Upper lobe of right lung (tissue), 1 donor: ENCODE measurements around the gene SH3GLB1. TPM values are rescaled to one million over a fixed set of nuclear protein-coding genes. Genes with fewer than 3 reads are reported as not detected.

Experiments used
- ATAC-seq: fragments of 200-7000 bp; cut with Tn5 transposase; one replicate; pipeline ENCODE4 v1.9.1; 2020; ENCODE audit warnings: mild to moderate bottlenecking, moderate library complexity
- DNase-seq: peaks from one replicate; pipeline ENCODE4 v3.0.0-alpha.2; 2020
- H3K27ac ChIP-seq: fragments of 200-600 bp; one replicate; pipeline ENCODE4 v1.8.0; 2022
- H3K27me3 ChIP-seq: fragments of 200-600 bp; one replicate; pipeline ENCODE4 v1.8.0; 2022; ENCODE audit warnings: mild to moderate bottlenecking
- H3K36me3 ChIP-seq: fragments of 200-600 bp; one replicate; pipeline ENCODE4 v1.8.0; 2022
- H3K4me1 ChIP-seq: fragments of 200-600 bp; one replicate; pipeline ENCODE4 v1.8.0; 2022
- H3K4me3 ChIP-seq: fragments of 200-600 bp; one replicate; pipeline ENCODE4 v1.8.0; 2022; ENCODE audit warnings: mild to moderate bottlenecking
- H3K9me3 ChIP-seq: fragments of 200-600 bp; one replicate; pipeline ENCODE4 v1.8.0; 2022
- intact Hi-C: fragments of 100-400 bp; cut with DNase I; formaldehyde crosslinking; loops from one replicate; pipeline ENCODE4 v1.11.0; 2022
- total RNA-seq: library from RNA; stranded (reverse); fragmentation: NEBNext Ultra II Directional; extraction: Animal tissue kit (Norgen Biotek cat#: 25700); gene quantifications from one replicate; pipeline ENCODE4 v1.2.1, GENCODE V29; 2021
- TF ChIP-seq, protein P1 (sequence below): fragments of 200-600 bp; IDR thresholded peaks from one replicate; pipeline ENCODE4 v1.8.0; 2022; ENCODE audit warnings: antibody characterized with exemption
- donor health status: DM: no; HTN: yes; CAD: no; lungs with severe emphysema.

SH3GLB1 gene
- total RNA-seq, 1 donor from 2014 or later, result 105 TPM

DNA sequence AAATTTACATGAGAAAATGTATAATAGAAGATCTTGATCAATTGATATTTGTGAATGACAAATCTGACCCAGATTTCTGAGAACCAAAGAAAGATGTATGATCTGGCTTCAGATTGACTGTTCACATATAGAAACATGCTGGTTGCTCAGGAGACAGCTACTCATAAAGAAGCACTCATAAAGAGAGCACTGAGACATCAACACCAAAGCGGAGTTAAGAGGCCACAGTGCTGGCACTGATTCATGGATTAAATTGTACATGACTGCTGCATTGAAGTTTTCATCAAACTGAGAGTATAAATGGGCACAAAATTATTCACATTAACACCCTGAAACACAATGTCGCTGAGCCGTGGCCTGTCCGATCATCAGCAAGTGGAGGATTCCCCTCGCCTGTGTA is 46.2 kb downstream of the SH3GLB1 start:
- H3K27me3 ChIP-seq, result no peaks in the 10 kb centered on the region
- DNase-seq, result no peak
- H3K4me1 ChIP-seq, result no peaks in the 10 kb centered on the region
- H3K36me3 ChIP-seq, result peaks cover 9% of the 10 kb centered on the region
- TF ChIP-seq, protein P1, sequence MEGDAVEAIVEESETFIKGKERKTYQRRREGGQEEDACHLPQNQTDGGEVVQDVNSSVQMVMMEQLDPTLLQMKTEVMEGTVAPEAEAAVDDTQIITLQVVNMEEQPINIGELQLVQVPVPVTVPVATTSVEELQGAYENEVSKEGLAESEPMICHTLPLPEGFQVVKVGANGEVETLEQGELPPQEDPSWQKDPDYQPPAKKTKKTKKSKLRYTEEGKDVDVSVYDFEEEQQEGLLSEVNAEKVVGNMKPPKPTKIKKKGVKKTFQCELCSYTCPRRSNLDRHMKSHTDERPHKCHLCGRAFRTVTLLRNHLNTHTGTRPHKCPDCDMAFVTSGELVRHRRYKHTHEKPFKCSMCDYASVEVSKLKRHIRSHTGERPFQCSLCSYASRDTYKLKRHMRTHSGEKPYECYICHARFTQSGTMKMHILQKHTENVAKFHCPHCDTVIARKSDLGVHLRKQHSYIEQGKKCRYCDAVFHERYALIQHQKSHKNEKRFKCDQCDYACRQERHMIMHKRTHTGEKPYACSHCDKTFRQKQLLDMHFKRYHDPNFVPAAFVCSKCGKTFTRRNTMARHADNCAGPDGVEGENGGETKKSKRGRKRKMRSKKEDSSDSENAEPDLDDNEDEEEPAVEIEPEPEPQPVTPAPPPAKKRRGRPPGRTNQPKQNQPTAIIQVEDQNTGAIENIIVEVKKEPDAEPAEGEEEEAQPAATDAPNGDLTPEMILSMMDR, result no peak
- intact Hi-C loops, result no loop called here
- no peak for ATAC-seq
- no peaks in the 10 kb centered on the region for H3K9me3 ChIP-seq
- H3K4me3 ChIP-seq, result no peak overlapping the region
- no peak overlapping the region for H3K27ac ChIP-seq

DNA sequence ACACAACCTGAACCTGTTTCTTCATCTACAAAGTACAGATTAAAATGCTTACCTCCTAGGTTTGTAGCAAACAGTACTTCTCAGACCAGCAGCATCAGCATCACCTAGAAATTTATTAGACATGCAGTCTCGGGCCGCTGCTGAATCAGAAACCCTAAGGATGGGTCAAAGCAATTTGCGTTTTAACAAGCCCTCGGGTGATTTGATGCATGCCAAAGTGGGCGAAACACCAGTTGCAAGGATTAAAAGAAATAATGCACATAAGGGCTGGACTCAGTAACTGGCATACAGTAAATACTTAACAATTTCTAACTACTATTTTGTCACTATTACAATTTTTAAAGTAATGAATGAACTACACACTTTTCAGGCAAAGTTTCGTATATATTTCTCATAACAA is 47.5 kb downstream of the SH3GLB1 start:
- Histone ChIP-seq H3K36me3 (no peaks in the 10 kb centered on the region), H3K9me3 (no peaks in the 10 kb centered on the region), H3K27me3 (no peaks in the 10 kb centered on the region), H3K4me3 (no peak overlapping the region), H3K4me1 (peaks cover 2% of the 10 kb centered on the region), H3K27ac (no peak overlapping the region)
- intact Hi-C loops, result no loop called here
- ATAC-seq (no peak), DNase-seq (no peak)
- TF ChIP-seq, protein P1, result no peak

DNA sequence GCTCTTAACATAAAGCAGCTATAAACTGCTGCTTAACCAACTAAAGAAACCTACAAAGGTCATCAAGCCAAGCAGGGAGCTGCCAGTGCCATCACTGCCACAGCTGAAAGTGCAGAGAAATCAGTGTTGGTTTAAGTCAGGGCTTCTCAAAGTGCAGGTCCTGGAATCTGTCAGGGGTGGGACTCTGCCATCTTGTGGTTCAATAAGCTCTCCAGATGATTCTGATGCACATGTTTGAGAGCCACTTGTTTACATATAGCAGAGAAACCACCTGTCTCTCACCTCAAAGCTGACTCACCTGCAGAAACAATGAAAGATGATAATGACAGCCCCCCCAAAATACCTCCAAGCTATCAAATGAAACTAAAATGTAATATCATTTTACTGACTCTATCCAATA is 49.3 kb downstream of the SH3GLB1 start:
- Histone ChIP-seq H3K9me3 (no peaks in the 10 kb centered on the region), H3K27me3 (no peaks in the 10 kb centered on the region), H3K4me1 (peaks cover 9% of the 10 kb centered on the region), H3K36me3 (no peaks in the 10 kb centered on the region), H3K27ac (no peak overlapping the region), H3K4me3 (no peak overlapping the region)
- DNase-seq, result no peak
- ATAC-seq, result no peak
- intact Hi-C loops, result no loop called here
- TF ChIP-seq, protein P1, result no peak

DNA sequence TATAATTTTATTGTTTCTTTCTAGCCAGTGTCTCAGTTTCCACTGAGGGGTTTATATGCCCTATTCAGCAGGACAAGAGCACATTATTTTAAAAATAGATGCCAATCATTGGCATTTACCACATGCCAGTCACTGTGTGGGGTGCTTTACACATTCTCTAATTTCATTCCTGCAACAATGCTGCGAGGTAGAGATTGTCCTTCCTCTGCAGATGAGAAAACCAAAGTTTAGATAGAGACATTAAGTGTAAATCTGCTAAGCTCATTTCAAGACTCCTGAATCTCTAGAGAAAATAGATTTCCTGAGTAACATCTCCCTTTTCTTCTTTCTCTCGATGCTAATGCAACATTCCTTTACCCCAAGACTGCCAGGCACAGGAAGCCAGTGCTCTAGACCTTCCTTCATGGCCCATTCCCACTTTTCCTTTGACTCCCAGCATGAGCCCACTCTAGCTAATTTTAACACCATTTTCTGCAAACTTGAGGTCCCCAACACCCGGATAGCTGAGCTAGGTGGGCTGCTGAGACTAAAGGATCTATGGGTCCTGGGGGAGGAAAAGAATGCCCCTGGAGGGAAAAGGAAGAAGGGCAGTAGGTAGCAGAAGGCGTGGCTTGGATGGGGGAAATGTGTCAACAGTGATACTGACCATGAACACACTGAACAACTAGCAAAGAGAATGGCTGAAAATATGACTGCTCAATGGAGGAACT is 50.0 kb downstream of the SH3GLB1 start:
- Histone ChIP-seq H3K27me3 (no peaks in the 10 kb centered on the region), H3K4me3 (no peak overlapping the region), H3K4me1 (peaks cover 9% of the 10 kb centered on the region), H3K36me3 (no peaks in the 10 kb centered on the region), H3K27ac (no peak overlapping the region), H3K9me3 (no peaks in the 10 kb centered on the region)
- DNase-seq, result no peak
- no peak for ATAC-seq
- intact Hi-C loops, result no loop called here
- TF ChIP-seq, protein P1, result no peak

DNA sequence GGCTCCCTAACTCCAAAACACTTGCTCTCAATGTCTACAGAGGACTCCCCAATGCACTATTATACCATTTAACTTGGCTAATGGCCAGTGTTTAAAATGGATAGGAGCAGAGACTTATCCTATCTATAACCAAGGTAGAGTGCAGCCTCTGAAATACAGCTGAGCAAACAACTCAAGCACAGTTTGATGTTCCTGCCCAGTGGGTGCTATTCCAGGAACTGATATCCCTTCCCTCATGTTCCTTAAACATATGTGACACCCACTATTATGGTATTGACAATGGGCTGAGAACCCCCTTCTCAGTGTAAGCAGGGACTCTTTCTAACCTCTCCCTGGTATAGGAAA is 51.7 kb downstream of the SH3GLB1 start:
- H3K4me1 ChIP-seq, result peaks cover 9% of the 10 kb centered on the region
- intact Hi-C loops, result no loop called here
- no peak overlapping the region for H3K27ac ChIP-seq
- DNase-seq (no peak), ATAC-seq (no peak)
- H3K4me3 ChIP-seq, result no peak overlapping the region
- no peaks in the 10 kb centered on the region for H3K36me3 ChIP-seq
- TF ChIP-seq, protein P1, result no peak
- H3K27me3 ChIP-seq, result no peaks in the 10 kb centered on the region
- H3K9me3 ChIP-seq, result no peaks in the 10 kb centered on the region
